22Rv1 (cell line): Measurements from ENCODE around the gene LMTK3.
A peak's percentile ranks its signal among the peaks of the same experiment; 100 is the strongest.

Experiments used
- H3K27ac ChIP-seq: fragments of 450-650 bp; 2 replicates; pipeline ENCODE4 v1.5.1; 2017
- ZFX ChIP-seq: fragments of 450-650 bp; IDR thresholded peaks from 2 replicates; pipeline ENCODE4 v1.6.1; 2017; ENCODE audit warnings: antibody characterized with exemption, borderline replicate concordance
- TF ChIP-seq, protein P1 (sequence below): fragments of 450-650 bp; IDR thresholded peaks from 2 replicates; pipeline ENCODE4 v1.5.1; 2017; ENCODE audit warnings: mild to moderate bottlenecking

The LMTK3 gene

DNA sequence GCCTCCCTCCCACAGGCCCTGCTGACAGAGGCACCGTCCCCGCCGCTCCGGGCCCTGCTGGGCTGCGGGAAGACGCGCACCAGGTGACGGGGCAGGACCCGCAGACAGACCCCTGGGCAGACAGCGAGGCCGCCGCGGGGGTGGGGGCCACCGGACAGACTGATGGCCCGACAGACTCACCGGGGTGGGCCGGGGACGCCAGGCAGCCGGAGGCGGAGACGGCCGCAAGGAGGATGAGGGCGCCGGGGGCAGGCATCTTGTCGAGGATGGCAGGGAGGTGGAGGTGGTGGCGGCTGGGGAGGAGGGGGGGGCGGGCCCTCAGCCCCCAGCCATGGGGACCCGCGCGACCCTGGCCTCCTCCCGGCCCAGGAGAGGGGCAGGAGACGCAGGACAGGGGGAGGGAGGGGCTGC, 309 bp downstream of the LMTK3 start:
- TF ChIP-seq ZFX, result no peak
- TF ChIP-seq, protein P1, sequence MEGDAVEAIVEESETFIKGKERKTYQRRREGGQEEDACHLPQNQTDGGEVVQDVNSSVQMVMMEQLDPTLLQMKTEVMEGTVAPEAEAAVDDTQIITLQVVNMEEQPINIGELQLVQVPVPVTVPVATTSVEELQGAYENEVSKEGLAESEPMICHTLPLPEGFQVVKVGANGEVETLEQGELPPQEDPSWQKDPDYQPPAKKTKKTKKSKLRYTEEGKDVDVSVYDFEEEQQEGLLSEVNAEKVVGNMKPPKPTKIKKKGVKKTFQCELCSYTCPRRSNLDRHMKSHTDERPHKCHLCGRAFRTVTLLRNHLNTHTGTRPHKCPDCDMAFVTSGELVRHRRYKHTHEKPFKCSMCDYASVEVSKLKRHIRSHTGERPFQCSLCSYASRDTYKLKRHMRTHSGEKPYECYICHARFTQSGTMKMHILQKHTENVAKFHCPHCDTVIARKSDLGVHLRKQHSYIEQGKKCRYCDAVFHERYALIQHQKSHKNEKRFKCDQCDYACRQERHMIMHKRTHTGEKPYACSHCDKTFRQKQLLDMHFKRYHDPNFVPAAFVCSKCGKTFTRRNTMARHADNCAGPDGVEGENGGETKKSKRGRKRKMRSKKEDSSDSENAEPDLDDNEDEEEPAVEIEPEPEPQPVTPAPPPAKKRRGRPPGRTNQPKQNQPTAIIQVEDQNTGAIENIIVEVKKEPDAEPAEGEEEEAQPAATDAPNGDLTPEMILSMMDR, result no peak
- no peak overlapping the region for H3K27ac ChIP-seq

DNA sequence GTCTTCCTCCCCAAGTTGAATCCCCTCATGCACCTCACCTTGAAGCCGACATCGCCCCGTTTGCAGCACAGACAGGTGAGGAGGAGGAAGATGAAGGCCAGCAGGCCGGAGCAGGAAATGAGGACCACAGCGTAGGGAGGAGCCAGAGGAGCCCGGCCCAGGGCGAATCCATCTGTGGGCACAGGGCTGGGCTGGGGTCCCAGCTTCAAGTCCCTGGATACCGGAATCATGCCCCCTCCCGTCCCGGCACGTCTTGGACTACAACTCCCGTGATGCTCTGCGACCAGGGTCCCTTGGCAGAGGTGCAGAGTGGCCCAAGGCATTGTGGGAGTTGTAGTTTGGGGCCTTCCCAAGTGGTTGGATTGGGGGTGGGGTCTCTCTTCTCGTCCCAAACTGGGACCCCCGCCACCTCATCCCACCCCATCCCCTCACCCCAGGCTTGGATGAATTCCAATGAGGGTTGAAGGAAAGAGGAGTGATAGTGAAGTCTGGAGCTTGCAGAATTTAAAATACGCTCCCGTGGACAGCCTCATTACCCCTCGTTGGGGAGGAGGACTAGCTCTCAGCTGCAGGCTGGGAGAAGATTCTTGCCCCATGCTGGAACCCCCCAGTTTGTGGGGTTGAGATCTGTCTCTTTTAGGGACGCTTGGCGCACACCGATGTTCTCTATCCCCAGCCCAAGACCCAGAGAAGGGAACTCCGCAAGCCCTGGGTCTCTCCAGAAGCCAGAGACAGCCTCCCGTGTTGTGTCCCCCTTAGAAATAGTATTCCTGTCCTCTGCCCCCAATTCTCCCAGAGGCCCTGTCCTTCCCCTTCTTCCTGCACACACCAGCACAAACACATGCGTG, 990 bp downstream of the LMTK3 start:
- no peak overlapping the region for H3K27ac ChIP-seq

DNA sequence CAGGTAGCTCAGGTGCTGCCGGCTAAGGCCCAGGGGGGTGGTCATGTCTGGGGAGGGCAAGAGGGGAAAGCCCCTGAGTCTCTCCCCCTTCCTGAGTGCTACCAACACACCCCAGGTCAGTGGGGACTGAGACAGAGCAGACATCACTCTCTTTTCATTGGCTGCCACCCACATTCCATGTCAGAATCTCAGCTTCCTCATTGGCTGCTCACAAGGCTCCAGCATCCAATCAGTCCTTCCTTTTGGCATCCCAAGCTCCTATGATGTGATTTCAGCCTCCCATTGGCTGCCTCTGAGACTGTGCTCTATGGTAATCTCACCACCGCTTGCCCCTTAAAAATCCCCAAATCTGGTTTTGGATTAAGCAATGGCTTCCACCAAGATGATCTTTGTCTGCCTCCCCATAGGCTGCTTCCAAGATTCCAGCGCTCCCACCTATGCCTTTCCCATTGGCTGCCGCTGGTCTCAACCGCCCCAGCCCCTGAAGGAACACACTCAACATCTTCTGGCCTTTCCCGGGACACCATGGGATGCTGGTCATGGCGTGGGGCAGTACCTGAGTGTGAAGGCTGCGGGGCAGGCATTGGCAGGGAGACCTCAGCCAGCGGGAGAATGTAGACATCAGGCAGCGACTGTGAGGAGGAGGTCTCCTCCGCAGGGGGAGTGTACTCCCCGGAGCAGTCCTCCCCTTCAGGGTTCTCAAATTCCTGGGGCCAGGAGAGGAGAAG, 2.0 kb downstream of the LMTK3 start:
- H3K27ac ChIP-seq, result no peak overlapping the region
- TF ChIP-seq, protein P1, result no peak
- TF ChIP-seq ZFX, result no peak

More for the DNA sequence above, 990 bp downstream of the LMTK3 start:
- TF ChIP-seq, protein P1, result no peak
- TF ChIP-seq ZFX, result no peak

DNA sequence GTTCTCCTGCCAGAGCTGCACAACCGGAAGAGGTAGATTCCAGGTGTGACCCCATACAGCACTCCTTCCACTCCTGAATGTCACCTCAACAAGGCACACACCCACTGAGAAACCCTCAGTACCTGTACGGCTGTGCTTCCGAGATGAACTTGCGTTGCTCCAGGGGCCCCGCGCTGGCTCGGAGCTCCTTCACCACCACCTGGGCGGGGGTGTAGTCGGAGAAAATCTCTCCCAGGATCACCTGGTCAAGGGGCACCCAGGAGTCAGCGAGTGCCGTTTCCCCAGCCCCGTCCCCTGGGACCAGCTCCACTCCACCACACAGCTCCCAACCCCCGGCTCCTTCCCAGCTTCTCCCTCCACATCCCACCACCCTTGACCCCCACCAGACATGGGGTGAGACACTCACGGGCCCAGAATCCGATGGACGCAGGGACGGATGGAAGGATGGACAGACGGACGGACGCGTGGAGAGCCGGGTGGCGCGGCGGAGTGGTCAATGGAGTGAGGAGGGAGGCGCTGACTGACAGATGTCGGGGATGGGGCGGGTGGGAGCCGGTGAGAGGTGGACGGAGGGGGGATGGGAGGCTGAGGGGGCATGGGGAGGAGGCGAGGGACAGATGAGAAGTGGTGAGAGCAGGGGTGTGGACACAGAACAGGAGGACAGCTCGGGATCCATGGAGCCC, 2.8 kb downstream of the LMTK3 start:
- no peak overlapping the region for H3K27ac ChIP-seq
- TF ChIP-seq ZFX, result no peak
- TF ChIP-seq, protein P1, result no peak

DNA sequence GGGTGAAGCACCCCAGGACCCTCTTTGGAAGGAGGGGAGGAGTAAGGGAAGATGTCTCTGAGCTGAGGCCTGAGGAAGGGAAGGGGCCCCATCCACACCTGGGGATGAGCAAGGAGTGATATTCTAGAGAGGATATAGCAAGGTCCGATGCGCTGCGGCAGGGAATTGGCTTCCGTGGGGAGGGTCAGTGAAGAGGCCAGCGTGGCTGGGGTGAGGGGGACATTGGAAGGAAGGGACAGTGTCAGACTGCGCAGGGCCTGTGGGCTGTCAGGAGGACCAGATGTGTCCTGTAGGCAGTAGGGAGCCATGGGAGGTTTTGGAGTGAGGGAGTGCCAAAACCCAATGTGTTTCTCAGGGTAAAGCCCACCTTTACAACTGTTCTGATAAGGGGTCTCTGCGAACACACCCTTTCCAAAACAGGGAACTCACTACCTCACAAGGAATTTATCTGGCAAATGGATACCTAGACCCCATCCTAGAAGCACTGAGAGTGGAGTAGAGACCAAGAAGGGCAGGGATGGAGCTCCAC, 3.7 kb downstream of the LMTK3 start:
- no peak for TF ChIP-seq ZFX
- TF ChIP-seq, protein P1, result no peak
- H3K27ac ChIP-seq, result no peak overlapping the region

DNA sequence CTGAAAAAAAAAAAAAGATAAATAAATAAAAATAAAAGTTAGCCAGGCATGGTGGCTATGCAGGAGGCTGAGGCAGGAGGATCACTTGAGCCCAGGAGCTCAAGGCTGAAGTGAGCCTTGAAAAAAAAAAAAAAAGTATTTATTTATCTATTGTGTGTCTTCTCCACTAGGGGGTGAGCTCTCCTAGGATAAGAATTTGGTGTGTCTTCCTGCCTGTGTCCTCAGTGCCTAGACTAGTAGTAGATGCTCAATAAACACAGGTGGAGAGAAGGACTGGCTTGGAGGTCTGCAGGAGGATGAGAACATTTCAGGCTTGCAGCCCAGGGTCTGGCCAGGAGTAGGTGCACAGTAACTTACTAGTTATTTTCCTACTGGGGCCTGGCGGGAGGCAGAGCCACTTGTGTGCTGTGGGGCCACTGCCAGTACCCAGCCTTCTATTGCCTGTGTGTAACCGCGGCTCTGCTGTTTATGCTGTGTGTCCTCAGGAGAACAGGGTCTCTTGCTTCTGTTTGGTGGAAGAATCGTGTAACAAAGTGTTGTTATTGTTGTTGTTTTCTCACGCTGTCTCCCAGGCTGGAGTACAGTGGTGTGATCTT, 5.4 kb downstream of the LMTK3 start:
- TF ChIP-seq, protein P1, result peak; percentile 76
- TF ChIP-seq ZFX, result no peak
- H3K27ac ChIP-seq, result no peak overlapping the region
